ENCODE measurements around the gene DGLUCY.
"Not testable (repeated sequence)": the region's sequence is repeated elsewhere in the genome, so short reads cannot be mapped to it uniquely, and the experiment has no call there.

DGLUCY gene

DNA sequence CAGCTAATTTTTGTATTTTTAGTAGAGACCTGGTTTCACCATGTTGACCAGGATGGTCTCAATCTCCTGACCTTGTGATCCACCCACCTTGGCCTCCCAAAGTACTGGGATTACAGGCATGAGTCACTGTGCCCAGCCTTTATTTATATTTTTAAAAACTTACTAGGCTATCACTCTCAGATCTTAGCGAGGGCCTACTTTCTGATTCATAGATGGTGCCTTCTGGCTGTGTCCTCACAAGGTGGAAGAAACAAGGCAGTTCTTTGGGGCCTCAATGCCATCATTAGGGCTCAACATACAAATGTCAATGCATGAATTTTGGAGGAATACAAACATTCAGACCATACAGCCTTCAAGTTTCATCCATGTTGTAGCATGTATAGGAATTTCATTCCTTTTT is 2.4 kb upstream of the DGLUCY start:
- no peak for DNase-seq

DNA sequence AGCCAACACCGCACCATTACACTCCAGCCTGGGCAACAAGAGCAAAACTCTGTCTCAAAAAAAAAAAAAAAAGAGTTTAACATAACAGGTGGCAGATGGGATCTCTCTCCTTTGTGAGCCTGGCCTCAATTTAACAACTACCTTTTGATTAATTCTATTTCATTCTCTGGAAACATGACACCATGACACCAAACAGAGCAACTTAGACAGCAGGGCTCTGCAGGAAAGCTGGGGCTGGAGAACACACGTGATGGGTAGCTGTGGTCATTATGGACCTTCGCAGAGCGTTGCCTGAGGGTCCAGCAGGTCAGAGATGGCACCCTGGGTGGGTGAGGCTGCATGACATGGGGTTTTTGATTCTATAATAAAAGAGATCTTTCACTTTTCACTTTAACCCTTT is 1.7 kb upstream of the DGLUCY start:
- no peak for DNase-seq

DNA sequence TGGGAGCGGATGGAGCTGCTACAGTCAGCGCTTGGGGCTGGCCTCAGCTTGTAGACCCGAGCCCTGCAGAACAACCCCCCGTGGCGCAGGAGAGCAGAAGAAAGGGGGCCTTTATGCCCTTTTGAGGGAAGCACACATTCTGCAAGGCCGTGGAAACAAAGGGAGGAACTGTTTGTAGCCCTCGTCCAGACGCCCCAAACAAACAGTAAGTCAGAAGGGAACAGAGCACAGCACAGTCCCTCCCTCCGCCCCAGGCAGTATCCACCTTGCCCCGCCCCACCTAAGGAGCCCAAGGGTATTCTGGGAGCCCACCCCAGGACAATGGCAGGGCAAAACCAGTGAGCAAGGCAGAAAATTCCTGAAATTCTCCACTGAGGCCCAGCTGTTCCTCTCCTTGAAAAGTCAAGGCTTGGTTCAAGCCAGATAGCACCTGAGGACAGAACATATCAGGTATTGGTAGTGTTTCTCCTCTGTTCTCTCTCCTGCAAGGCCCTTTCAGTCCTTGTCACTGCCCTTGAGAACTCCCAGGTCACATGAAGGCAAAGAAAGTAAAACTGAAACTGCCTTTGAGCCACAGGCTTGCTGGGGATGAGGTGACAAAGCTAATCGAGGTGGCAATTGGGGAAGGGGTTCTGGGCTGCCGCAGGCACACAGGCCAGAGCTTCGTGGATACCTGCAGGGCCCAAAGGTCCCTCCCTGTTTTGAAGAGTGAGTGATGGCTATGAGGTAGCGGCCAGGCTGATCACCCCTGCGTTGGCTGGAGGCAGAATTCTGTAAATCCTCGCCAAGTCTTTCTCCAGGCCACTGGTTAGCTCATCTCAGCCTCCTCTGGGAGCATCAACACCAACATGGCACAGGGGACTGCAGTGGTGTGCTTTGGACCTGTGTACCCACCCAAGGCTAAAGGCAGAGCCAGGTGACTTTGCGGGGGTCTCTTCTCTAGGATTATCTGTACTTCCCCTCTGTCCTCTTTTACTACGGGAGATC is 499 bp downstream of the DGLUCY start:
- DNase-seq, result peak; percentile 69 to 70

DNA sequence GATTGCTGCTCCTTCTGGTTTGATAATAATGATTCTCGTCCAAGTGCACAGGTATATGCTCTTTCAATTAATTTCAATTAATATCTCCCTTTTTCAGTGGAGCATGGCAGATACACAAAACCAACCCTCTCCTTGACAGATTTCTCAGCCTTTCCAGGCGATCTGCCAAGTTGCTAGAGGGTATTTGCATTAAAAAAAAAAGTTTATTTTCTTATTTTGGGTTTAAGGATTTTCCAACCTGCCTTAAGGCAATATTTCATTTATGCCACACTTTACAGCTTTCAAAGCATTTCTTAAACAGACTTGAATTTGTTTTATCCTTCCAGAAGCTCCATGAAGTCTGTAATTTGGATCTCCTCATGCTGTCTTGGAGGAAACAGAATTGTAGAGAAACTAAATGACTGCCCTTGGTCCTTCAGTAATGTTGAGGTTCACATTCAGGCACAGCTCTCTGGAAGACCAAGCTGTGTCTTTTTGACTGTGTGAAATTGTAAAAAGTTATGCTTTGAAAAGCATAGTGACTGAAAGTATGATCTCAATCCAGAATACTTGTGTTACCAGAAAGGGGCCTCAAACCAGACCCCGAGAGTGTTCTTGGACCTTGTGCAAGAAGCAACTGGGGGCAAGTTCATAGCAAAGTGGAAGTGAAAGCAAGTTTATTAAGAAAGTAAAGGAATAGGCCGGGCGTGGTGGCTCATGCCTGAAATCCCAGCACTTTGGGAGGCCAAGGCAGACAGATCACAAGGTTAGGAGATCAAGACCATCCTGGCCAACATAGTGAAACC is 2.3 kb downstream of the DGLUCY start:
- peak; percentile 18 to 28 for DNase-seq

DNA sequence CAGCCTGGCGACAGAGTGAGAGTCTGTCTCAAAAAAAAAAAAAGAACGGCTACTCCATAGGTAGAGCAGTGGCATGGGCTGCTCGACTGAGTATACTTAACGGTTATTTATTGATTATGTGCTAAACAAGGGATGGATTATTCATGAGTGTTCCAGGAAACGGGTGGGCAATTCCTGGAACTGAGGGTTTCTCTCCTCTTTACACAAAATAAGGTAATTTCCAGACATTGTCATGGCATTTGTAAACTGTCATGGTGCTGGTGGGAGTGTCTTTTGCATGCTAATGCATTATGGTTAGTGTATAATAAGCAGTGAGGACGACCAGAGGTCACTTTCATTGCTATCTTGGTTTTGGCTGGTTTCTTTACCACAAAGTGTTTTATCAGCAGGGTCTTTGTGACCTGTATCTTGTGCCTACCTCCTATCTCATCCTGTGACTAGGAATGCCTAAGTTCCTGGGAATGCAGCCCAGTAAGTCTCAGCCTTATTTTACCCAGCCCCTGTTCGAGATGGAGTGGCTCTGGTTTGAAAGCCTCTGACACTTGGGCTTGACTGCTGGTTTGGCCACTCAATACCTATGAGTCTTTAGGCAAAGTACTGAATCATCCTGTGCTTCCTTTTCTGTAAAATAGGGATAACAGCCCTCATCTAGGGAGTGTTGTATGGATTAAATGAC is 3.2 kb downstream of the DGLUCY start:
- DNase-seq, result peak; percentile 46 to 48

DNA sequence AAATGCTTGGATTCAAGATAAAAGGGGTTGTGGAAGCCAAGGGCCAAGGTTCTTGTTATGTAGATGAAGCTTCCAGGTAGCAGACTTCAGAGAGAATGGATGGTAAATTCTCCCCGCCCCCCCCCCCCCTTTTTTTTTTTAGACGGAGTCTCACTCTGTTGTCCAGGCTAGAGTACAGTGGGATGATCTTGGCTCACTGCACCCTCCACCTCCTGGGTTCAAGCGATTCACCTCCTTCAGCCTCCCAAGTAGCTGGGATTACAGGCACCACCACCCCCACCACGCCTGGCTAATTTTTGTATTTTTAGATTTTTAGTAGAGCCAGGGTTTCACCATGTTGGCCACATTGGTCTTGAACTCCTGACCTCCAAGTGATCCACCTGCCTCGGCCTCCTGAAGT is 4.1 kb downstream of the DGLUCY start:
- no peak for DNase-seq

DNA sequence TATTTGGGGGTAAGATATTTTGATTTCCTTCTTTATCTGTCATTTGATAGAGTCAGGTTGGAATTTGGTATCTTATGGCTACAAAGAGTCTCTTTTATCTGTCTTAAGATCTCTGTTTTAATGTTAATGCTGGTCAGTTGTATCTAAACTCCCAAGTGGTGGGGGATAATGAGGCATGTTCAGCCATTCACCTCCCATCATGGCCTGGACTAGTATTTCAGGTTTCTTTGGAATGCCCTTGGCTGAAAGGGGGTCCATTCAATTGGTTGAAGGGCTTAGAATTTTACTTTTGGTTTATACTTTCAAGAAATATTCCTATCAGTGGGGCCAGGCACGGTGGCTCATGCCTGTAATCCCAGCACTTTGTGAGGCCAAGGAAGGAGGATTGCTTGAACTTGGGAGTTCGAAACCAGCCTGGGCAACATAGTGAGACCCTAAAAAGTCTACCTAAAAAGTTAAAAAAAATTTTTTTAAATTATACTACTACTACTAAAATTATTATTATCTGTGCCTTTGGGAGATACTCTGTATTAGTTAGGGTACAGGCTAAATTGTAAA is 4.7 kb downstream of the DGLUCY start:
- DNase-seq, result no peak

DNA sequence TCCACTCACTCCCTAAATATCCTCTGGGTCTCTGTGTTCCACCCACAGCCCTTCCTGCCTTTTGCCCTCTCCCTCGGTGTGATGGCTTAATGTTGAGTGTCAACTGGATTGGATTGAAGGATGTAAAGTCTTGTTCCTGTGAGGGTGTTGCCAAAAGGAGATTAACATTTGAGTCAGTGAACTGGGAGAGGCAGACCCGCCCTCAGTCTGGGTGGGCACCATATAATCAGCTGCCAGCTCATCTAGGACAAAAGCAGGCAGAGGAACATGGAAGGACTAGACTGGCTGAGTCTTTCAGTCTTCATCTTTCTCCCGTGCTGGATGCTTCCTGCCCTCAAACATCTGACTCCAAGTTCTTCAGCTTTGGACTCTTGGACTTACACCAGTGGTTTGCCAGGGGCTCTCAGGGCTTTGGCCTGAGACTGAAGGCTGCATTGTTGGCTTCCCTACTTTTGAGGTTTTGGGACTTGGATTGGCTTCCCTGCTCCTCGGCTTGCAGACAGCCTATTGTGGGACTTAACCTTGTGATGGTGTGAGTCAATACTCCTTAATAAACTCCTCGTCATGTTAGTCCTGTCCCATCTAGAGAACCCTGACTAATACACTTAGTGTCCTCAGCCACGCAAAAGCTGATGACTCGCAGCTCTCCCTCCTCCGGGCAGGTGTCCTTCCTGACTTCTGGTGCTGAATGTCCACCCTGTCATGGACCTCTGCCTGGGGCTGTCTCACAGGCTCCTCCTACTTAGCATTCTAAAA is 5.9 kb downstream of the DGLUCY start:
- no peak for DNase-seq

DNA sequence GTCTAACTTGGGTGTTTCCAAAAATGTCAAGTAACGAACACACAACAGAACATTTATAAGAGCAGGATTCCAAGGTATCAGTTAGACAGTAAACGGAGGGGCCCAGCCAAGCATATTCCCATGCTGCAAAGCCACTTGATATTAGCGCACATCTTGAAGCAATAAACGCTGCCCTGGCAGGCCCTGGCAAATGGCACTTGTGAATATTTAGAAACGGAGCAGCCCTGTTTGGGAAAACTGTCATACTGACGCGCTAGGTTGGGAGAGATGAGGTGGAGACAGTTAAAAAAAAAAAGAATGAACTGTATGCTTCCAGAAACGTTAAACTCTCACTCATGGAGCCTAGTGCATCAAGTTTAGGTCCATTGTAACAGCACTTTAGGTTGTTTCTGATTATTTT is 9.3 kb downstream of the DGLUCY start:
- no peak for DNase-seq

DNA sequence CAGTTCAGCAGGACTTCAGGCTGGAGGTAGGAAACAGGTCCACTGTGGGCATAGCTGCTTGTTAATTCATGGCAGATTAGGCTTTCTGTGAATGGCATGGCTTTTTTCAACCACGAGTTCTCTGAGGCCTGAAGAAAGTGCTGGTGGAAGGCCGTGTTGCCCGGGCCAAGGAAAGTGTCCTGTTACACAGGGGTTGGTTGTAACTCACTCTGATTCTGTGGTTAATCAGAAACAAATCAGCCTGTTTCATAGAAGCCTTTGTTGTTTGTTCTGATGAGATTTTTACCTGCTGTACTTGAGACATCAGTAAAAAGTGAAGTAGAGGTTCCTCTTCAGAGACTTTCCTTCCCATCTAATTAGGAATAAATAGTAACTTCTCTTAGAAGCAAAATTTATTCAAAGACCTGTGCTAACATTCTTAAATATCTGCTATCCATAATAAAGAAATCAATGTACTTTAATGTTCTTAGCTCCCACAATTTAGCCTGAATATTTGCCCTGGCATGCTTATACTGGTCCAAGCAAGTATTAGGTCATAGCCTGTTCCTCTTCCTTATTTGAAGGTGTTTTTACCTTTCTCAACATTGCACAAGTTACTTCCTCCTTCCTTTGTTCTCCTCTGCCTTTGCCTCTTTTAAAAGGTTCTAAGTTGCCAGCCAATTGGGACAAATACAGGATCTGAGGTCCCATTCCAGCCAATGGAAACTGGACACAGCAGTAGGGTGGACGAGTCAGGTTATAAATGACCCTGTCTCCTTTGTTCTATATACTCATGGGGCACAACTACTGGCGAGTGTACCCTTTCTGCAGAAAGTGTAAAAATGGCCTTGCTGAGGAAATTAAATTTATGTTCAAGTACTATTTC is 10.8 kb downstream of the DGLUCY start:
- not testable (repeated sequence) for DNase-seq

DNA sequence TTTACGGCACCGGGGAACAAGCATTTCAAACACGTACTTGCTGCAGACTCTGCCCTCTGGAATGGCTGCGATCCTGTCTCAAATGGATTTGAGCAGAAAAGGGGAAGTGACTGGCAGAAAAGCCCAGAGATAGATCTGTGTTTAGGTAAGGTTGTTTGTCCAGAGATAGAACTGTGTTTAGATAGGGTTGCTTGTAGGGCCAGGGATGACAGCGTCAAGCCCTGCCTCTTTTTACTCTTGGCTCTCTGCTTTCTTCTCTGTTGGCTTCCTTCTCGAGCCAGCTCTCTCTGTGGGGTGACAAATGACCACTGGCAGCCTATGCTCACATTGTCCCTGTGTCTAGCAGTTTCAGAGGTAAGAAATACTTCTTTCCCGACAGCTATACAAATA is 11.4 kb downstream of the DGLUCY start:
- DNase-seq, result no peak

DNA sequence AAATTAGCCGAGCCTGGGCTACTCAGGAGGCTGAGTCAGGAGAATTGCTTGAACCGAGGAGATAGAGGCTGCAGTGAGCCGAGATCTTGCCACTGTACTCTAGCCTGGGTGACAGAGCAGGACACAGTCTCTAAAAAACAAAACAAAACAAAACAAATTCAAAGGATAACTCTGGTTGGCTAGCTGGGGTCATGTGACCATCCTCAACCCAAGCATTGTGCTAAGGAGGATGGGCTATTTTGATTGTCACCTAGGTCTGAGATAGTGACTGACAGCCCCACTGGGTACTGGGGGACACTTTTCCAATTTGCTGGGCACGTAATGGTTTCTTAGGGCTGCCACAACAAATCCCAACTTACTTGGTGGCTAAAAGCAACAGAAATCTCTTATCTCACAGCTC is 11.9 kb downstream of the DGLUCY start:
- DNase-seq, result no peak

DNA sequence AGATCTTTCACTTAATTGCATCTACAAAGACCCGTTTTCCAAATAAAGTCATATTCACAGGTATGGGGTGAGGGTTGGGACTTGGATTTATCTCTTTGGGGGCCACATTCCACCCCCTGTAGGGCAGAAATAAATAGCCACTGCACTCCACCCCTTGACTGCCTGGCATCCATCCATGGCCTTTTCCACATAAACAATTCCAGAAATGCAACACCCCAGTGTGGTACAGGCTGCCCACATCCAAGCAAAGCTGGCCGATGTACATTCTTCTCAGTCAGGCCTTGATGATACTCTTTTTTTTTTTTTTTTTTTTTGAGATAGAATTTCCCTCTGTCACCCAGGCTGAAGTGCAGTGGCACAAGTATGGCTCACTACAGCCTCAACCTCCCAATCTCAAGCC is 12.9 kb downstream of the DGLUCY start:
- no peak for DNase-seq

DNA sequence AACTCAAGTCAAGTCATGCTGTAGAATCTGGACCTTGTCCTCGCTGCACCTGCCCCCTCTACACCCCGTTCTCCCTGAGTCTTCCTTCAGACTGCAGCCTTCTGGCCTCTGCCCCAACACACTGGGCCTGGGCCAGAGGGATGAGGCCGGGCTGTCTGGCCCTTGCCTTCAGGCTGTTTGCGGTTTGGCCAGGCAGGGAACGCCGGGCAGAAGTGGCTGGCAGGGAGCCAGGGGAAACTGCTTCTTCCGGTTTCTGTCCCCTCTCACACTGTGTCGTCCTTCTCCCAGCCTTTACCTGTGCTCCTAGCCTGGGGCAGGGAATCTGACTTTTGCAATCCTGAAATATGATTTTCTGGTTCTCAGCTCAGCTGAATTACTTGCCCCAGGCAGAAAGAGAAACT is 13.5 kb downstream of the DGLUCY start:
- no peak for DNase-seq

DNA sequence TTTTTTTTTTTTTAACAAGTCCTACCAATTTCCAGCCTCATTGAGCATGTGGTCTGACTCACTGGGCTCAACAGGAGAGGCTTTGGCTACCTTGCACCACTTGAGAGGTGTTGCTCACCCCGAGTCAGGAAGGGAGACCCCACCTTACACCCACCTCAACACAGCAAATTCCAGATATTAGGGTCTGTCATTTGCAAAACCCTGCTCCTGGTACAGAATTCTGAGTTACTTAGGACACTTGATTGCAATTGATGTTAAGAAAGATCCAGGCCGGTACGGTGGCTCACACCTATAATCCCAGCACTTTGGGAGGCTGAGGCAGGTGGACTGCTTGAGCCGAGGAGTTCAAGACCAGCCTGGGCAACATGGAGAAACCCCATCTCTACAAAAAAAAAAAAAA is 14.1 kb downstream of the DGLUCY start:
- no peak for DNase-seq

DNA sequence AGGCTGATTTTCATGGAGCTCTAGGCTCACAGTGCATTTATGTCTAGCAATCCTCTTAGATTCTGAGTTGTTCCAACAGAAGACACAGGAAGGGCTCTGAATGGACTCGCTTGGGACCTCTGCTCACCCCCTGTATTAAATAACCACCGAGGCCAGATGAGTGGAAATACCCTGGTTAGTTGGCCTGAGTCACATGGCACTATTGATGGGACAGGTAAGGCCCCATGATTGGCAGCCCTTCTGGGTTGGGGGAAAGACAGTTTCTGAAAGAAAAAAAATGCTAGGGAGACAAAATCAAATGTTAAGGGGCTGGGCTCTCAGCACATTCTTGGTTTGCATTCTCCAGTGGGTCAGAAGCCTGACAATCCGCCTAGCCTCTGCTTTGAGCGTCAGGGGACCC is 14.8 kb downstream of the DGLUCY start:
- DNase-seq, result no peak

DNA sequence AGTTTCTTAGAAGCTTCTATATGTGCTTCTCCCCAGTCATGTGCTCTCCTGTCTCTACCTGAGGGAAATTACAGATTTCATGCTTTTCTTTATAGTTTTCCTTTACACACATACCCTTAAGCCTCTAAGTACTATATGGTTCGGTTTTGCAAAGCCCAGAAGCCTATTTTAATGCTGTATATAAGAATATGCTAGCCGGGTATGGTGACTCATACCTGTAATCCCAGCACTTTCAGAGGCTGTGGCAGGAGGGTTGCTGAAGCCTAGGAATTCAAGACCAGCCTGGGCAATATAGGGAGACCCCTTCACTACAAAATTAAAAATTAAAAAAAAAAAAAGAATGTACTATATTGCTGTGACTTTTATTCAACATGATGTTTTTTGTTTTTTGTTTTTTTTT is 15.4 kb downstream of the DGLUCY start:
- DNase-seq, result no peak

DNA sequence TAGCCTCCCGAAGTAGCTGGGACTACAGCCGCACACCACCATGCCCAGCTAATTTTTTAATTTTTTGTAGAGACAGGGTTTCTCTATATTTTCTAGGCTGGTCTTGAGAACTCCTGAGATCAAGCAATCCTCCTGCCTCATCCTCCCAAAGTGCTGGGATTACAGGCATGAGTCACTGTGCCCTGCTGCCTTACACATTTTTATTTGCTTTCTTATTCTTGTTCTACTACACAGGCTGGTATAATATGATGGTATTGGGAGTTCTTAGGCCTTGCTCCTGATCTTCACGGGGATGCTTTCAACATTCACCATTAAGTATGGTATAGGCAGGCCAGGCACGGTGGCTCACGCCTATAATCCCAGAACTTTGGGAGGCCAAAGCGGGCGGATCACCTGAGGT is 21.2 kb downstream of the DGLUCY start:
- no peak for DNase-seq

DNA sequence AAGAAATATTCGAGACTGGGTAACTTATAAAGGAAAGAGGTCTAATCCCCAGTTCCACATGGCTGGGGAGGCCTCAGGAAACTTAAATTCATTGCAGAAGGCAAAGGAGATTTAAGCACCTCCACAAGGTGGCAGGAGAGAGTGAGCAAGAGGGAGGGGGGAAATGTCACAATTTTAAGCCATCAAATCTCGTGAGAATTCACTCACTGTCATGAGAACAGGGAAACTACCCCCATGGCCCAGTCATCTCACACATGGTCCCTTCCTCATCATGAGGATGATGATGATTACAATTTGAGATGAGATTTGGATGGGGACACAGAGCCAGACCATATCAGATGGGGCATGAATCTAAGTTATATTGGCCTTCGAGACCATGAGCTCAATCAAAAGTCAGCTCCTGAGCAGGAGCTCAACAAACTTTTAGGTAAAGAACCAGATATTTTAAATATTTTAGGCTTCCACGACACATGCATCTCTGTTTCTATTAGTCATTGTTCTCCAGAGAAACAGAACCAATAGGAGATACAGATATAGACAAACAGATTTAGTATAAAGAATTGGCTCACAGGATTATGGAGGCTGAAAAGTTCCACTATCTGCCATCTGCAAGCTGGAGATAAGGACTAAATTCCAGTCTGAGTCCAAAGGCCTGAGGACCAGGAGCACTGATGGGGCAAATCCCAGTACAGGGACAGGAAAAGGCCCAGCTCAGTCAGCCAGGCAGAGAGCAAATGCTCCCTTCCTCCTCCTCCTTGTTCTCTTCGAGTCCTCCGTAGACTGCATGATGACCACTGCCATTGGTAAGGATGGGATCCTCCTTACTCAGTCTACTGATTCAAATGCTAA is 24.9 kb downstream of the DGLUCY start:
- DNase-seq, result peak; percentile 43 to 59

DNA sequence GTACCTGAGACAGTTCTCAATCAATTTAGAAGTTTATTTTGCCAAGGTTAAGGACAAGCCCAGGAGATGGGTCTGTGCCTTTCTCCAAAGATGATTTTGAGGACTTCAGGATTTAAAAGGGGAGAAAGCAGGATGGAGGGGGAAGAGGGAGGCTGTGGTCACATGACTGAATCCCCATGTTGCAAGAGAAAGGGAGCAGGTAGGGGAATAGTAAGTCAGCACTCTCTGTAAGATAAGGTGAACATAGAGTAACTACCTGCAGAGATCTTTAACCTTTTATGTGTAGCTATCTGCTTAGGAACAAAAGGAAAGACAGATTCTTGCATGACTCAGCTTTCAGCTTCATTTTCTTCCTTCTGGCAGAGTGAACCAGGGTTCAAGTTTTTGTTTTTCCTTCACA is 25.9 kb downstream of the DGLUCY start:
- no peak for DNase-seq
